C4-2B (cell line): ENCODE measurements around the gene S100A3.

ENCODE experiments used
- ZFX ChIP-seq: fragments of 450-650 bp; IDR thresholded peaks from 2 replicates; pipeline ENCODE4 v1.6.1; 2017
- TF ChIP-seq, protein P1 (sequence below): fragments of 450-650 bp; conservative IDR thresholded peaks from 2 replicates; pipeline ENCODE4 v1.5.1; 2017; ENCODE audit warnings: mild to moderate bottlenecking

DNA sequence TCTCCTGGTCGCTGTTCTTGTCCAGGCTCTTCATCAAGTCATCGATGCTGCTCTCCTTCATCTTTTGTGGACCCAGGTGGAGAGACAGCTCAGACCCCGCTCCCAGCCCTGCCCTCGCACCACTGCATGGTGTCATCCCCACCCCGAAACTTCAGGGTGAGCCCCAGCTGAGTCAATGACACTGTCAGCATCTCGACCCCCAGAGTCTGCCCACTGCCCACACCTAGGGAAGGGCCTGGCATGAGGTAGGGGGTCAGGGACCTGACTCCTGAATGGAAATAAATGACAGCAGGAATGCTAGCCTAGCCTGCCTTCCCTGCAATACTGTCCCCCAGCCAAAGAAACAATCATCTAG, 11.7 kb downstream of the S100A3 start:
- TF ChIP-seq, protein P1, sequence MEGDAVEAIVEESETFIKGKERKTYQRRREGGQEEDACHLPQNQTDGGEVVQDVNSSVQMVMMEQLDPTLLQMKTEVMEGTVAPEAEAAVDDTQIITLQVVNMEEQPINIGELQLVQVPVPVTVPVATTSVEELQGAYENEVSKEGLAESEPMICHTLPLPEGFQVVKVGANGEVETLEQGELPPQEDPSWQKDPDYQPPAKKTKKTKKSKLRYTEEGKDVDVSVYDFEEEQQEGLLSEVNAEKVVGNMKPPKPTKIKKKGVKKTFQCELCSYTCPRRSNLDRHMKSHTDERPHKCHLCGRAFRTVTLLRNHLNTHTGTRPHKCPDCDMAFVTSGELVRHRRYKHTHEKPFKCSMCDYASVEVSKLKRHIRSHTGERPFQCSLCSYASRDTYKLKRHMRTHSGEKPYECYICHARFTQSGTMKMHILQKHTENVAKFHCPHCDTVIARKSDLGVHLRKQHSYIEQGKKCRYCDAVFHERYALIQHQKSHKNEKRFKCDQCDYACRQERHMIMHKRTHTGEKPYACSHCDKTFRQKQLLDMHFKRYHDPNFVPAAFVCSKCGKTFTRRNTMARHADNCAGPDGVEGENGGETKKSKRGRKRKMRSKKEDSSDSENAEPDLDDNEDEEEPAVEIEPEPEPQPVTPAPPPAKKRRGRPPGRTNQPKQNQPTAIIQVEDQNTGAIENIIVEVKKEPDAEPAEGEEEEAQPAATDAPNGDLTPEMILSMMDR, result no peak
- no peak for TF ChIP-seq ZFX
